ENCODE data around the gene DSTN.
A peak's percentile ranks its signal among the peaks of the same experiment; 100 is the strongest.

DSTN gene

GRCh38 chr20:17569616-17570346 is at the start of gene DSTN:
TSS of gene DSTN (plus strand) at chr20:17570075. CDS start at chr20:17570209, 134 bp downstream.
- peak; percentile 88 to 93 for DNase-seq

GRCh38 chr20:17520583-17520982 is 49.3 kb upstream of the DSTN start:
- DNase-seq, result no peak

- DNase-seq, result no peak
Measured at GRCh38 chr20:17522528-17522927, 47.3 kb upstream of the DSTN start.

GRCh38 chr20:17523326-17523725 is 46.5 kb upstream of the DSTN start:
- DNase-seq, result no peak

GRCh38 chr20:17524560-17524959 is 45.3 kb upstream of the DSTN start:
- no peak for DNase-seq

GRCh38 chr20:17525132-17525531 is 44.7 kb upstream of the DSTN start:
- no peak for DNase-seq

- DNase-seq, result peak; percentile 17
Measured at GRCh38 chr20:17525650-17526049, 44.2 kb upstream of the DSTN start.

- no peak for DNase-seq
Measured at GRCh38 chr20:17529586-17529985, 40.3 kb upstream of the DSTN start.

GRCh38 chr20:17530153-17530552 is 39.7 kb upstream of the DSTN start:
- no peak for DNase-seq

- DNase-seq, result peak; percentile 44
Measured at GRCh38 chr20:17530716-17531664, 38.9 kb upstream of the DSTN start, which contains the start of gene BFSP1. TSS of gene BFSP1 (minus strand) at chr20:17531379. CDS start at chr20:17531329, 50 bp downstream.

GRCh38 chr20:17531665-17532025 is 38.2 kb upstream of the DSTN start:
- no peak for DNase-seq

- DNase-seq, result peak in 1 of 2 experiments; percentile 12
Measured at GRCh38 chr20:17533396-17533795, 36.5 kb upstream of the DSTN start.

GRCh38 chr20:17534077-17534476 is 35.8 kb upstream of the DSTN start:
- no peak for DNase-seq

GRCh38 chr20:17536944-17537444 is 32.9 kb upstream of the DSTN start:
- peak; percentile 36 to 50 for DNase-seq

GRCh38 chr20:17537959-17538358 is 31.9 kb upstream of the DSTN start:
- no peak for DNase-seq

- no peak for DNase-seq
Measured at GRCh38 chr20:17538517-17539170, 31.2 kb upstream of the DSTN start.

- no peak for DNase-seq
Measured at GRCh38 chr20:17541596-17541995, 28.3 kb upstream of the DSTN start.

- no peak for DNase-seq
Measured at GRCh38 chr20:17541996-17542395, 27.9 kb upstream of the DSTN start.

- DNase-seq, result no peak
Measured at GRCh38 chr20:17542481-17542880, 27.4 kb upstream of the DSTN start.

GRCh38 chr20:17542993-17543412 is 26.9 kb upstream of the DSTN start:
- no peak for DNase-seq

- no peak for DNase-seq
Measured at GRCh38 chr20:17543531-17544131, 26.2 kb upstream of the DSTN start.

- no peak for DNase-seq
Measured at GRCh38 chr20:17545127-17545526, 24.7 kb upstream of the DSTN start.

GRCh38 chr20:17549131-17549530 is 20.7 kb upstream of the DSTN start:
- DNase-seq, result no peak

All from NCI-H1930 (cell line).